ENCODE results near the gene PRKAG2.

Gene PRKAG2

DNA sequence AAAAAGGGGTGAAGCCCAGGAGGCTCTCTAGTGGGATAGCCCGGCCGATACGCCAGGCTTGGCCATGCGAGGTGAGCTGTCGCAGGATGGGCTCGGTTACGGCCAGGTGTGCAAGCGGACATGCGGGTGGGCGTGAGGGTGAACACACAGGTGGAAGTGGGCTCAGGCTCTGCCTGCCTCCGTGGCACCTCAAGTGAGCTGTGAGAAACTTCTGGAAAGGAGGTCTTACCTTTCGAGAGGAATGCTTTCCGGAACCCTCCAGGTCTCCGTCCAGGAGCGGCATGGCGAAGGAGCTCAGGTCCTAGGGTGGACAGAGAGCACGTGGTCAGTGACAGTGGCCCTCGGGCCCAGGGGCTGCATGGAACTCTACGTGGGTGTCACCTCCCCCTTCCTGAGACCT lies 90.7 kb downstream of the PRKAG2 start:
- no peak overlapping the region for H3K9ac ChIP-seq
- no peaks in the 10 kb centered on the region for H3K27me3 ChIP-seq (ENCODE audit: insufficient read depth, low read depth)
- TF ChIP-seq, protein P1, sequence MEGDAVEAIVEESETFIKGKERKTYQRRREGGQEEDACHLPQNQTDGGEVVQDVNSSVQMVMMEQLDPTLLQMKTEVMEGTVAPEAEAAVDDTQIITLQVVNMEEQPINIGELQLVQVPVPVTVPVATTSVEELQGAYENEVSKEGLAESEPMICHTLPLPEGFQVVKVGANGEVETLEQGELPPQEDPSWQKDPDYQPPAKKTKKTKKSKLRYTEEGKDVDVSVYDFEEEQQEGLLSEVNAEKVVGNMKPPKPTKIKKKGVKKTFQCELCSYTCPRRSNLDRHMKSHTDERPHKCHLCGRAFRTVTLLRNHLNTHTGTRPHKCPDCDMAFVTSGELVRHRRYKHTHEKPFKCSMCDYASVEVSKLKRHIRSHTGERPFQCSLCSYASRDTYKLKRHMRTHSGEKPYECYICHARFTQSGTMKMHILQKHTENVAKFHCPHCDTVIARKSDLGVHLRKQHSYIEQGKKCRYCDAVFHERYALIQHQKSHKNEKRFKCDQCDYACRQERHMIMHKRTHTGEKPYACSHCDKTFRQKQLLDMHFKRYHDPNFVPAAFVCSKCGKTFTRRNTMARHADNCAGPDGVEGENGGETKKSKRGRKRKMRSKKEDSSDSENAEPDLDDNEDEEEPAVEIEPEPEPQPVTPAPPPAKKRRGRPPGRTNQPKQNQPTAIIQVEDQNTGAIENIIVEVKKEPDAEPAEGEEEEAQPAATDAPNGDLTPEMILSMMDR (conservative IDR thresholded peaks at IDR 0.05; ENCODE audit: low read depth, low read length) = no peak
- no peaks in the 10 kb centered on the region for H3K36me3 ChIP-seq (ENCODE audit: insufficient read depth)
- no peak overlapping the region for H3K27ac ChIP-seq
- no peaks in the 10 kb centered on the region for H4K20me1 ChIP-seq (ENCODE audit: insufficient read depth)
- H3K4me3 ChIP-seq (IDR thresholded peaks at IDR 0.05; ENCODE audit: insufficient read depth, low read depth, low read length) = no peak overlapping the region
- no peak overlapping the region for H2AFZ ChIP-seq (ENCODE audit: low read depth)
- H3K4me2 ChIP-seq = no peak overlapping the region
- no peaks in the 10 kb centered on the region for H3K79me2 ChIP-seq (ENCODE audit: insufficient read depth, low read depth)
- no peaks in the 10 kb centered on the region for H3K4me1 ChIP-seq (ENCODE audit: low read depth, poor library complexity, severe bottlenecking)

DNA sequence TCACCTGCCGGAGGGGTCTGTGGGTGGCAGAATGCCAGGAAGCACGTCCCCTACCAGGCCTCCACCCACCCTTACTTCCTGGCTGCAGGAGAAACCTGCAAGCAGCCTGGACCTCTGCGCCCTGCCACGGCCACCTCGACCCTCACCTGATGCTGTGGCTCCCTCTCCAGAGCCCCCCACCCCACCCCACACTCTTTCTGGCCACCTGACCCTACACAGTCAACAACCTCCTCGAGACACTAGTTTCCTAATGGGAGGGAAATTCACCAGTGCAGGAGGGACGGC lies 91.3 kb downstream of the PRKAG2 start:
- Histone ChIP-seq H3K79me2 (ENCODE audit: insufficient read depth, low read depth) (no peaks in the 10 kb centered on the region), H2AFZ (ENCODE audit: low read depth) (no peak overlapping the region), H3K4me1 (ENCODE audit: low read depth, poor library complexity, severe bottlenecking) (no peaks in the 10 kb centered on the region), H3K27ac (no peak overlapping the region), H3K36me3 (ENCODE audit: insufficient read depth) (no peaks in the 10 kb centered on the region), H4K20me1 (ENCODE audit: insufficient read depth) (no peaks in the 10 kb centered on the region), H3K4me2 (no peak overlapping the region), H3K27me3 (ENCODE audit: insufficient read depth, low read depth) (no peaks in the 10 kb centered on the region), H3K9ac (no peak overlapping the region), H3K4me3 (IDR thresholded peaks at IDR 0.05; ENCODE audit: insufficient read depth, low read depth, low read length) (no peak overlapping the region)
- TF ChIP-seq, protein P1 (conservative IDR thresholded peaks at IDR 0.05; ENCODE audit: low read depth, low read length) = no peak

DNA sequence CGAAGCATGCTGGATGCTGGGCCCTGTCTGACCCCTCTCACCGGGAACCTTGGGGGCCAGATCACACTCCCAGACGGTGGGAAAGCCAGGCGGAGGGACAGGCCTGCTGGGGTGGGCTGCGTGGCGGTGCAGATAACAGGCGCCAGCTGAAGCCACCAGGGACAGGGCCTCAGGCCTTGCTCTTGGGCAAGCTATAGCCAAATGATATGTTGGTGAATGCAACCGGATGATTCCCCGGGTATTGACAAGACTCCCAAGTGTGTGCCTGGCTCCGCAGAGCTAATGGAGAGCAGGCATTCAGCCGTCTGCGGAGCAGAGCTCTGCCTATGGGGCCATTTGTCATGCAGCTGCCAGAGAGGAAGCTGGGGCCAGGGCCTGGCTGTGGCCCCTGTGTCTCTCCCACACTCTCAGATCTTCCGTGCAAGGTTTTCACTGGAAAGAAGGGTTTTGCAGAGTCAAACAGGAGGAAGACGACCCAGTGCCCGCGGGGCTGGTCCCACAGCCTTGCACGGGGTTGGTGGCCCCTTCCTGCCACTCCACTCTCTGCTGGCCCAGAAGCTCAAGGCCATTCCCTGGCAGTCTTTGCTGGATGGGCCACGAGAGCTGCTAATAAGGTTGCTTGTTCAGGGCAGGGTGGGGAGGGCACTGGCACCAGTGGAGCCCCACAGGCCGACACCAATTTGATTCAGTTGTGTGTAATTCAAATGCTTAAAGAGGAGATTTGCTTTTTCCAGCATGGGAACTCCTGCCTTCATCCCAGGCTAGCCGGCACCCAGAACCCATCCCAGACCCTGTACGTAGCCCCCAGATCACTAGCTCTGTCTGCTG lies 91.8 kb downstream of the PRKAG2 start:
- Histone ChIP-seq H2AFZ (ENCODE audit: low read depth) (no peak overlapping the region), H3K4me2 (no peak overlapping the region), H3K27me3 (ENCODE audit: insufficient read depth, low read depth) (no peaks in the 10 kb centered on the region), H4K20me1 (ENCODE audit: insufficient read depth) (no peaks in the 10 kb centered on the region), H3K79me2 (ENCODE audit: insufficient read depth, low read depth) (no peaks in the 10 kb centered on the region), H3K36me3 (ENCODE audit: insufficient read depth) (no peaks in the 10 kb centered on the region), H3K9ac (no peak overlapping the region), H3K4me1 (ENCODE audit: low read depth, poor library complexity, severe bottlenecking) (no peaks in the 10 kb centered on the region), H3K4me3 (IDR thresholded peaks at IDR 0.05; ENCODE audit: insufficient read depth, low read depth, low read length) (no peak overlapping the region), H3K27ac (no peak overlapping the region)
- TF ChIP-seq, protein P1 (conservative IDR thresholded peaks at IDR 0.05; ENCODE audit: low read depth, low read length) = no peak

DNA sequence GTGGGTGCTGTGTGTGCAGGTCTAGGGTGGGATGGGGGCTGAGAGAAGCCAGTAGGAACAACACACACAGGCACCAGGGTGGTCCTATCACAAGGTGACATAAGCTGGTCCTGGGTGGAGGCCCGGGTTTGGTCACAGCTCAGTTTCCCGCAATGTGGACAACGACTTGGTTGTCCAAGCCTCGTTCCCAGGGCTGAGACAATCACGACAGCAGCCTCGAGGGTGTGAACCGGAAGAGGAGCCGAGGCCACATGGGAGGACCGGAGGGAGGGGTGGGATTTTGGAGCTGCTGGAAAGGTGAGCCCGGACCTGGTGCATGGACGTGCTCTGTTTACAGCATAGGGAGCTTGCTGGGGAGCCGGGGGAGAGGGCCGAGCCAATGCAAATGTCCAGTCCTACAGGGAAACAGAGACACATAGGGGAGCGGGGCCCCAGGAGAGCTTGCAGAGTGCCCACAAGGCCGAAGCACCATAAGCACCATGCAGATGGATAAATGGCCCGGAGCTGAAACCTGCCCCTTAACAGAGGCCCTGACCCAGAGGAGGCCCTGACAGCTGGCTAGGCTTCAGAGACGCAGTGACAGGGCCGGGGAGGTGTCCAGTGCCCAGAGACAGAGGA lies 92.8 kb downstream of the PRKAG2 start:
- H3K4me3 ChIP-seq (IDR thresholded peaks at IDR 0.05; ENCODE audit: insufficient read depth, low read depth, low read length) = no peak overlapping the region
- H4K20me1 ChIP-seq (ENCODE audit: insufficient read depth) = no peaks in the 10 kb centered on the region
- H3K4me2 ChIP-seq = no peak overlapping the region
- H3K27me3 ChIP-seq (ENCODE audit: insufficient read depth, low read depth) = no peaks in the 10 kb centered on the region
- TF ChIP-seq, protein P1 (conservative IDR thresholded peaks at IDR 0.05; ENCODE audit: low read depth, low read length) = no peak
- no peaks in the 10 kb centered on the region for H3K36me3 ChIP-seq (ENCODE audit: insufficient read depth)
- no peak overlapping the region for H2AFZ ChIP-seq (ENCODE audit: low read depth)
- H3K9ac ChIP-seq = no peak overlapping the region
- no peaks in the 10 kb centered on the region for H3K4me1 ChIP-seq (ENCODE audit: low read depth, poor library complexity, severe bottlenecking)
- H3K79me2 ChIP-seq (ENCODE audit: insufficient read depth, low read depth) = no peaks in the 10 kb centered on the region
- no peak overlapping the region for H3K27ac ChIP-seq
